ENCODE measurements around the gene RAB32.

DNA sequence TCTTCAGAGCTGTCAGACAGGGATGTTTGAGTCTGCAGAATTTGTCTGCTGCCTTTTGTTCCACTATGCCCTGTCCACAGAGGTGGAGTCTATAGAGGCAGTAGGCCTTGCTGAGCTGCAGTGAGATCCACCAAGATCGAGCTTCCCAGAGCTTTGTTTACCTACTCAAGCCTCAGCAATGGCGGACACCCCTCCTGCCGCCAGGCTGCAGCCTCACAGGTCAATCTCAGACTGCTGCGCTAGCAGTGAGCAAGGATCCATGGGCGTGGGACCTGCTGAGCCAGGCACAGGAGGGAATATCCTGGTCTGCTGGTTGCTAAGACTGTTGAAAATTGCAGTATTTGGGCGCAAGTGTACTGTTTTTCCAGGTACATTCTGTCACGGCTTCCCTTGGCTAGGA lies 28.4 kb upstream of the RAB32 start:
- TF ChIP-seq, protein P1, sequence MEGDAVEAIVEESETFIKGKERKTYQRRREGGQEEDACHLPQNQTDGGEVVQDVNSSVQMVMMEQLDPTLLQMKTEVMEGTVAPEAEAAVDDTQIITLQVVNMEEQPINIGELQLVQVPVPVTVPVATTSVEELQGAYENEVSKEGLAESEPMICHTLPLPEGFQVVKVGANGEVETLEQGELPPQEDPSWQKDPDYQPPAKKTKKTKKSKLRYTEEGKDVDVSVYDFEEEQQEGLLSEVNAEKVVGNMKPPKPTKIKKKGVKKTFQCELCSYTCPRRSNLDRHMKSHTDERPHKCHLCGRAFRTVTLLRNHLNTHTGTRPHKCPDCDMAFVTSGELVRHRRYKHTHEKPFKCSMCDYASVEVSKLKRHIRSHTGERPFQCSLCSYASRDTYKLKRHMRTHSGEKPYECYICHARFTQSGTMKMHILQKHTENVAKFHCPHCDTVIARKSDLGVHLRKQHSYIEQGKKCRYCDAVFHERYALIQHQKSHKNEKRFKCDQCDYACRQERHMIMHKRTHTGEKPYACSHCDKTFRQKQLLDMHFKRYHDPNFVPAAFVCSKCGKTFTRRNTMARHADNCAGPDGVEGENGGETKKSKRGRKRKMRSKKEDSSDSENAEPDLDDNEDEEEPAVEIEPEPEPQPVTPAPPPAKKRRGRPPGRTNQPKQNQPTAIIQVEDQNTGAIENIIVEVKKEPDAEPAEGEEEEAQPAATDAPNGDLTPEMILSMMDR (conservative IDR thresholded peaks at IDR 0.05): no peak
- no peak for TF ChIP-seq EZH2 (IDR thresholded peaks at IDR 0.05; ENCODE audit: low read depth)

Measured in PC-9 (cell line).